ENCODE data around the gene PTK6.

DNA sequence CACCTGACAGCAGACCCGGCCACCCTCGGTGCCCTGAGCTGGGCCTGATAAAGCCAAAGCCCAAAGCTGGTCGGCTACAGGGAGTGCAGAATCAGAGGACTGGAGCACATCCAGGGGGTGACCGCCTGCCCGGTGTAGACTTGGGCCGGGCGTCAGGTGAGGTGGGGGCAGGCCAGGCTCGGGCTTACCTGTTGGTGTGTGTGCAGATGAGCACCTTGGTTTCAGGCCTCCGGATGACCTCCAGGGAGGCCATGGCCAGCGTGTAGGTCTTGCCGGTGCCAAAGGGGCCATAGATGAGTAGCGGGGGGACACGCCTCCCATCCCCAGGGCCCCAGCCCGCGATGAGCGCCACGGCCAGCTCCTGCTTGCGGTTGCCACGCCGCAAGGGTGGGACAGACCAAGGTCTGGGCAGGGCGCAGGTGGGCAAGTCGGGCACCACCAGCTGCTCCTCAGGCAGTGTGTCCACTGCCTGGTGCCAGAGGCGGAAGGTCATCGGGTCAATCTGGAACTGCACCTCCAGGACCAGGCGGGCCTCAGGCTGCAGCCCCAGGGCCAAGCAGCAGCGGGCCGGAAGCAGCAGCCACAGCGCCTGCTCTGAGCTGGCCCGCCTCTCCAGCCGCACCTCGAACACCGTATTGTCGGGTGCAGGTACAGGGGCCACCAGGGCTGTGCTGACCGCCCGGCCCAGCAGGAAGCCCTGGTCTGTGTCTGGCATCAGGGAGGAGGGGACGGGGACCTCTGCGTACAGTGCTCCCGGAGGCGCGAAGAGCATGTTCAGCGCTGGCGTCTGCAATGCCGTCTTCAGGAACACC lies 31.2 kb upstream of the PTK6 start:
- TF ChIP-seq, protein P1, sequence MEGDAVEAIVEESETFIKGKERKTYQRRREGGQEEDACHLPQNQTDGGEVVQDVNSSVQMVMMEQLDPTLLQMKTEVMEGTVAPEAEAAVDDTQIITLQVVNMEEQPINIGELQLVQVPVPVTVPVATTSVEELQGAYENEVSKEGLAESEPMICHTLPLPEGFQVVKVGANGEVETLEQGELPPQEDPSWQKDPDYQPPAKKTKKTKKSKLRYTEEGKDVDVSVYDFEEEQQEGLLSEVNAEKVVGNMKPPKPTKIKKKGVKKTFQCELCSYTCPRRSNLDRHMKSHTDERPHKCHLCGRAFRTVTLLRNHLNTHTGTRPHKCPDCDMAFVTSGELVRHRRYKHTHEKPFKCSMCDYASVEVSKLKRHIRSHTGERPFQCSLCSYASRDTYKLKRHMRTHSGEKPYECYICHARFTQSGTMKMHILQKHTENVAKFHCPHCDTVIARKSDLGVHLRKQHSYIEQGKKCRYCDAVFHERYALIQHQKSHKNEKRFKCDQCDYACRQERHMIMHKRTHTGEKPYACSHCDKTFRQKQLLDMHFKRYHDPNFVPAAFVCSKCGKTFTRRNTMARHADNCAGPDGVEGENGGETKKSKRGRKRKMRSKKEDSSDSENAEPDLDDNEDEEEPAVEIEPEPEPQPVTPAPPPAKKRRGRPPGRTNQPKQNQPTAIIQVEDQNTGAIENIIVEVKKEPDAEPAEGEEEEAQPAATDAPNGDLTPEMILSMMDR (IDR thresholded peaks at IDR 0.05 in 2 of 3, conservative IDR thresholded peaks at IDR 0.05 in 1 of 3; ENCODE audit: borderline replicate concordance in 1 of 3, insufficient read depth in 1 of 3, low read depth in 2 of 3, low read length in 2 of 3): no peak
- TF ChIP-seq POLR2A (IDR thresholded peaks at IDR 0.05; ENCODE audit: borderline replicate concordance, extremely low read depth, insufficient read depth, insufficient read length) (no peak), EZH2 (IDR thresholded peaks at IDR 0.05) (no peak)
- TF ChIP-seq, protein P2, sequence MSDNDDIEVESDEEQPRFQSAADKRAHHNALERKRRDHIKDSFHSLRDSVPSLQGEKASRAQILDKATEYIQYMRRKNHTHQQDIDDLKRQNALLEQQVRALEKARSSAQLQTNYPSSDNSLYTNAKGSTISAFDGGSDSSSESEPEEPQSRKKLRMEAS (IDR thresholded peaks at IDR 0.05): no peak

All from HCT116 (cell line).